ENCODE results near the gene EMILIN2. TPM values are rescaled to one million over a fixed set of nuclear protein-coding genes. Genes with fewer than 3 reads are reported as not detected.

EMILIN2 gene
- total and polyA plus RNA-seq, 2 of the 13 experiments (the other 11 are each of a cell fraction or from before 2014, with no cell fraction given): 7.6 to 8.2 TPM

- no TSS peak for BruUV-seq (replicated peaks)
- POLR2A ChIA-PET: interaction anchor here (1.5 to 3.0 kb wide), 2 partner anchors 52 to 313 kb away, joined by 5 to 16 read pairs; partner anchors contain the start of gene MYL12A
- CTCF ChIA-PET (ENCODE audit: low intra/inter-chr PET ratio, low total read pairs): no interaction called here
- Histone ChIP-seq H3K4me3 (replicated peaks in 1 of 3; ENCODE audit: insufficient read depth in 1 of 3, low read depth in 2 of 3, low read length in 3 of 3) (no peak overlapping the region), H3K9ac (ENCODE audit: insufficient read depth, low read depth, low read length) (no peak overlapping the region), H4K20me1 (ENCODE audit: insufficient read depth, low read length) (no peaks in the 10 kb centered on the region), H3K79me2 (ENCODE audit: insufficient read depth, low read length) (peaks cover 2% of the 10 kb centered on the region), H3K27ac (ENCODE audit: extremely low read length, insufficient read depth, low read length) (no peak overlapping the region), H3K36me3 (replicated peaks in 1 of 2; ENCODE audit: control insufficient read depth in 1 of 2, insufficient read depth in 2 of 2, low read length in 2 of 2) (peaks cover 30 to 93% of the 10 kb centered on the region in 2 experiments), H2AFZ (ENCODE audit: low read length) (no peak overlapping the region), H3K4me2 (ENCODE audit: low read depth, low read length) (no peak overlapping the region), H3K4me1 (ENCODE audit: insufficient read depth, low read length) (peaks cover 27% of the 10 kb centered on the region), H3K27me3 (ENCODE audit: control insufficient read depth in 1 of 2, insufficient read depth in 2 of 2, low read length in 2 of 2) (no peaks in the 10 kb centered on the region), H3K9me3 (ENCODE audit: low read length) (no peaks in the 10 kb centered on the region)
- in situ Hi-C loops (cut with HindIII; ENCODE audit: extremely low pct_ligation_motif_present, low pct_unique_long_range_greater_than_20kb): loop anchor here (5.0 to 10.0 kb wide), 3 partner anchors 131 to 313 kb away; partner anchors contain the start of gene MYL12A
- TF ChIP-seq SKIL (CRISPR knock-in tag; IDR thresholded peaks at IDR 0.05; ENCODE audit: borderline replicate concordance) (no peak), PHF8 (CRISPR knock-in tag; IDR thresholded peaks at IDR 0.05) (no peak), ZSCAN31 (CRISPR knock-in tag; IDR thresholded peaks at IDR 0.05; ENCODE audit: low read depth) (no peak), RELA (CRISPR knock-in tag; IDR thresholded peaks at IDR 0.05) (no peak), GZF1 (CRISPR knock-in tag; IDR thresholded peaks at IDR 0.05) (no peak), ZNF780A (CRISPR knock-in tag; IDR thresholded peaks at IDR 0.05) (no peak), KAT7 (CRISPR knock-in tag; IDR thresholded peaks at IDR 0.05; ENCODE audit: borderline replicate concordance) (no peak)
- TF ChIP-seq, protein P1, sequence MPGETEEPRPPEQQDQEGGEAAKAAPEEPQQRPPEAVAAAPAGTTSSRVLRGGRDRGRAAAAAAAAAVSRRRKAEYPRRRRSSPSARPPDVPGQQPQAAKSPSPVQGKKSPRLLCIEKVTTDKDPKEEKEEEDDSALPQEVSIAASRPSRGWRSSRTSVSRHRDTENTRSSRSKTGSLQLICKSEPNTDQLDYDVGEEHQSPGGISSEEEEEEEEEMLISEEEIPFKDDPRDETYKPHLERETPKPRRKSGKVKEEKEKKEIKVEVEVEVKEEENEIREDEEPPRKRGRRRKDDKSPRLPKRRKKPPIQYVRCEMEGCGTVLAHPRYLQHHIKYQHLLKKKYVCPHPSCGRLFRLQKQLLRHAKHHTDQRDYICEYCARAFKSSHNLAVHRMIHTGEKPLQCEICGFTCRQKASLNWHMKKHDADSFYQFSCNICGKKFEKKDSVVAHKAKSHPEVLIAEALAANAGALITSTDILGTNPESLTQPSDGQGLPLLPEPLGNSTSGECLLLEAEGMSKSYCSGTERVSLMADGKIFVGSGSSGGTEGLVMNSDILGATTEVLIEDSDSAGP (CRISPR knock-in tag; IDR thresholded peaks at IDR 0.05; ENCODE audit: borderline replicate concordance): no peak
- 96% methylated on average over 3 of the region's 3 CpGs for WGBS (ENCODE audit: low lambda C conversion rate)
- intact Hi-C loops (cut with micrococcal nuclease; ENCODE audit: unreplicated experiment): loop anchor here (2.0 to 10.0 kb wide), 4 partner anchors 129 to 313 kb away; partner anchors contain the start of gene MYL12A
- DNase-seq (ENCODE audit: low spot score) (no peak), ATAC-seq (no peak), FAIRE-seq (no peak)
These were observed 87.2 kb downstream of the EMILIN2 start for GRCh38 chr18:2933995-2934394.

All from HepG2 (cell line).